Activated CD4-positive, alpha-beta T cell treated with anti-CD3 and anti-CD28 coated beads, Interleukin-2, amount 50 U/mL, for 24 hours (primary cell): ENCODE results near the gene GFAP.

Experiments
- DNase-seq, 2 donors: peaks; one replicate each; pipeline ENCODE4 v3.0.0-alpha.2; 2020; ENCODE audit warnings: low read depth in 1 of 2, low spot score in 1 of 2

Gene GFAP

DNA sequence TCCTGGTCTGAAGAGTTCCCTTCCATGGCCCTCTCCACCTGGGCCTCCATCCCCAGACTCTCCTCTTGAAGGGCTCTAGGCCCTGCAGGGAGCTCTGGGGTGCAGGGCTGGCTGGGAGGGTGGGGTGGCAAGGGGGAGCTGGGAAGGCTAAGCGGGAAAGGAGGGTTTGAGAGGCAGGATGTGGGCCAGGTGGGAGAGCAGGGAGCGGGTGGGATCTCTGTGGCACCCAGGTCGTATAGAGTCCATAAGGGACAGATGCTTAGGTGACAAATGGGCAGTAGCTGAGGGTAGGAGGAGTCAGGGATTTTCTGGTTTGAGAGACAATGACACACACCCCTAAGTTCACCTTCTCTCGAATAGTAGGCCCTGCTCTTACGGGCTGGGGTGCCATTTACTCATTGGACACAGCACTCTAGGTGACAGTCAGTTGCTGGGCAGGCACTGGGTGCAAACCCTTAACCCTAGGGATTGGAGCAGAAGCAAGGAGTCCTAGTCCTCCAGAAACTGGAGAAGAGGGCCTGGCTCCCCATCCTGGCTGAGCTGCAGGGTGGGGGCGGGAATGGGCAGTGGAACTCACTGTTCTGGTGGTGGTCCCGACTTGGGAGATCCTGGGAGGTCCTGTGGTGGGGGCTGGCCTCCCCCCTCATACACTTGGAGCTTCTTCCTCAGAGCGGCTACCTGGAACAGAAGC lies 16.9 kb upstream of the GFAP start:
- no peak for DNase-seq

GRCh38 chr17:44931376-44931775 lies 16.1 kb upstream of the GFAP start:
- DNase-seq, result no peak

DNA sequence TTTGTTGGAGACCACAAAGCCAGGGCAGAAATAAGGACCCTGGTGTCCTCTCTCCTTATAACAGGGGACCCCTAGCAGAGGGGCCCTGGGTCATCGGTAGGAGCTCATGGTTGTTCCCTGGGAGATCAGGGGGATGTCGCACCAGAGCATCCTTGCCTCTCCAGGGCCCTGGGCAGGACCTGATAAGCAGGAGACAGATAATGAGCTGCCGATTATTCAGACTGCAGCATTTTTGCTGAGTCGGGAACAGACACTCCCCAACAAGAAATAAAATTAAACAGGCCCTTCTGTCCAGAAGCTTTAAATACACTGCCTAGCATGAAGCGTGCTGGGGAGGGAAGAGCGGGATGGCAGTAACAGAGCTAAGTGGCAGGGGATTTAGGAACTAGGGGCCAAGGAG lies 15.4 kb upstream of the GFAP start:
- no peak for DNase-seq

DNA sequence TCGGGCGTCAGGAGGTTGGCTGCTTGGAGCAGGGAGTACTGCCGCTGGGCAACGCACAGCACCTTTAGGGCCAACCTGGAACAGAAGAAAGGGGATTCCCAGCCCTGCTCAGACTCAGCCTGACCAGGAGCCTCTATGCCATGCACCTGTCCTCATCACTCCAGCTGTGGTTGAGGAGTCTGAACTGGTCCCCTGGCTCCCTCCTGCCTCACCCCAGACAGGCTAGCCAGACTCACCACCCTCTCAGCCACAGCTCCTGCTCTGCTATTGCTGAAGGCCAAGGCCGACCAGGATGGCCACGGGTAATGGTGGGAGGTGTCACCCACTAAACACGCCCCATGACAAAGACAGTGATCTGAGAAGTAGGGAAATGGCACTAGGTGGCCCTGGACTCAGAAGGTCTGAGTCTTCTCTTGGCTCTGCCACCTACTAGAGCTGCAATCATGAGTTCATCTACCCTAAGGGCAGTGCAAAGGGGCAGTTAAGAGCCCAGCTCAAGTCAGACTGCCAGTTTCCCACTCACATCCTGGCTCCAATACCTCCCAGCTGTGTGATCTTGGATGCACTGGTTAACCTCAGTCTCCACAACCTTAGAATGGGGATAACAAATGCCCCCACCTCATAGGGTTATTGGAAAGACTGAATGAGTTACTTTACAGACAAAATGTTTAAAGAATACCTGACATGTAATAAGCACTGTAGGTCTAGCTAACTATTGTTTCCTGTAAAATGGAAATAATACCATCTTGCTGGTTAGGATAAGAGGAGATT lies 13.8 kb upstream of the GFAP start:
- no peak for DNase-seq

DNA sequence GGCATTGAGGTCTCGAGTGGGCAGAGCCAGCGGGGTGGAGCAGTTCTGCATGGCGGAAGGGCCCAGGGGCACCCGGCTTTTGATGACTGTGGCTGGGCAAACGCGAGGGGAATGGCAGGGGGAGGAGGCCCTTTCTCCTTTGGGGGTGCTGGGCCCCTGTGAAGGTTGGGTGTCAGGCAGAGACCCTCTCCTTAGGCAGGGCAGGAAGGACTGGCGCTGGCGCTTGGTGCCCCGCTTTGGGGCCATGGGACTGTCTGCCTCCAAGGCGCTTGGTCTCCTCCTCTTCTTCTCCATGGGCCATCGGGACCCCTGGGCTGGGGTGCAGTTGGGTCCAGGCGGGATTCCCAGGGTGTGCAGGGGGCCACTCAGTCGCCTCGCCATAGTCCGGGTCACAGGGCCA lies 12.8 kb upstream of the GFAP start:
- no peak for DNase-seq

DNA sequence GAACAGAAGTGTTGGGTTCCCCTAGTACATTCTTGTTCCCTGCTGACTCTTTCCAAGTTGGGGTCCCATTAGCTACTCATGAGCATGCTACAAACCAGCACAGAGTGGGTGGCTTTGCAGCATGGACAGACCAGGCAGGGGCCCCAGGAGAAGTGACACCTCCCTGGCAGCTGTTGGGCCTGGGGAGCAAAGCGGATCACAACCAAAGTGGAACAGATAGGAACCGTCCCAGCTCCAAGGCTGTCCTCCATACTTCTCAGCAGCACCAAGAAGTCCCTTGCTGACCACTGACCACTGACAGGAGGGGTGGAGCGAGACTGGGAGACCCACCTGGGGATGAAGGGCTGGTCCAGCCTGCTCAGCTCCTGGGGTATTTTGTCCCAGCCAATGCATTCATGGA lies 12.4 kb upstream of the GFAP start:
- DNase-seq, result no peak

- DNase-seq, result no peak
These were observed 11.7 kb upstream of the GFAP start for GRCh38 chr17:44926821-44927525.

- no peak for DNase-seq
These were observed 10.7 kb upstream of the GFAP start for GRCh38 chr17:44925731-44926697.

DNA sequence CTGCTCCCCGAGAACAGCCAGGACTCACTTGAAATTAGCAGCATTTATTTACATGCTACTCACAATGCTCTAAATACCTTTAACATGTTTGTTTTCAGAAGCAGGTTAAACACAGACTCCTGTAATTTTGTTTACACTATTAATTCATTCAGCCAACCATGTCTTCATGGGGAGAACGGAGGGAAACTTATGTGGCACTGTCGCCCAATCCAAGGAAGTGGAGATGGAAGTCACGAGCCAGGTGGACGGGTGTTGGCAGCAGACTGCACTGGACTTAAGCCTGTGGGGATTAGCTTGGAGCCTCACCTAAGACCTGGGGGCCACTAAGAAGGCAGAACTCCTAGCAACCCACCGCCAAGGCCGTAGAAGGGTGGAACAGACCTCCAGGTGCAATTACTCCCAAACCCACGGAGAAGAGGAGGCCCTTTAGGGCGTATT lies 8.8 kb upstream of the GFAP start:
- DNase-seq, result no peak

DNA sequence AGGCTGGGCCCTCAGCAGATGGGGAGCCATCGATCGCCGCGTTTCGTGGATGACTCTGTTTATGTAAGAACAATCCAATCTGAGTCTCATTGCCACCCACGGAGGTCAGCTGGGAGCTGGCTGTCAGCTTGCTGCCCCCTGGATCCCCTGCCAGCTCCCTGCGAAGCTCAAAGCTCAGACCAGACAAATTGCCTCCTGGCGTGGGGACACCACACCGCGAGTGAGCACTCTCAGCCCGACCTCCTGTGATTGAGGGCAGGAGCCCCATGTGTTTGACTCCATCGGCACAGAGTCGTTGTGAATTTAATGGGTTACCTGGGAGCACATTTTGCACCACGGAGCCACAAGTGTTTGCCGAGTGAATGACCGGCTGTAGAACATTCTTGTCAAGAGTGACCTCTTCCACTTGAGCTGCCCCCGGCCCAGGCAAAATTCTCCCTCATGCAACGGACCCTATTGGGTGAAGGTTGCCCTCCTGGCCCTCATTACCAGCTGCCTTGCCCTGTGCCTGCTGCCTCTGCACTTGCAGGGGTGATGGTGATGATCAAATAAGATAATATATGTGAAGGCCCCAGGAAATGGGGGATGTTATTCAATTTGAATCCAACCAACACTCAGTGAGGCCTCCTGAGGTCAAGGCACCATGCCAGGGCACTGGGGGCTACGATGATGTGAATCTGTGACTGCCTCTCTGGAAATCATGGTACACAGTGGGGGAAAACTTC lies 7.6 kb upstream of the GFAP start:
- no peak for DNase-seq

DNA sequence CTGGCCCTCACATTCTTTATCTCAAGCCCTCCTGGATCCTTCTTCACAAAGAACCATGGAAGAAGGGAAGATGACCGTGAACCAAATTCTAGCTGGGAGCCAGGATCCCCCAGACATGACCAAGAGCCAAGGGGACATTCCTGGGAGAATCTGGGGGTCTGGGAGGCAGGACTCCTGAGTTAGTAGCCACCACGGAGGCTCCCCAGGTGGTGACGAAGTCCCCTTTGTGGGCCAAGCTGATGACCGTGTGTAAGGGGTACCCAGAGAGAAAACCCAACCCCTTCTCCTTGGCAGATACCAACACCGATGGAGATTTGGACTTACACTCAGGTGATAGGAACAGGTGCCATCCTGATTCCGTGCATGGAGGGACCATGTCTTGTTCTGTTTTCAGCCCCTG lies 6.8 kb upstream of the GFAP start:
- no peak for DNase-seq

DNA sequence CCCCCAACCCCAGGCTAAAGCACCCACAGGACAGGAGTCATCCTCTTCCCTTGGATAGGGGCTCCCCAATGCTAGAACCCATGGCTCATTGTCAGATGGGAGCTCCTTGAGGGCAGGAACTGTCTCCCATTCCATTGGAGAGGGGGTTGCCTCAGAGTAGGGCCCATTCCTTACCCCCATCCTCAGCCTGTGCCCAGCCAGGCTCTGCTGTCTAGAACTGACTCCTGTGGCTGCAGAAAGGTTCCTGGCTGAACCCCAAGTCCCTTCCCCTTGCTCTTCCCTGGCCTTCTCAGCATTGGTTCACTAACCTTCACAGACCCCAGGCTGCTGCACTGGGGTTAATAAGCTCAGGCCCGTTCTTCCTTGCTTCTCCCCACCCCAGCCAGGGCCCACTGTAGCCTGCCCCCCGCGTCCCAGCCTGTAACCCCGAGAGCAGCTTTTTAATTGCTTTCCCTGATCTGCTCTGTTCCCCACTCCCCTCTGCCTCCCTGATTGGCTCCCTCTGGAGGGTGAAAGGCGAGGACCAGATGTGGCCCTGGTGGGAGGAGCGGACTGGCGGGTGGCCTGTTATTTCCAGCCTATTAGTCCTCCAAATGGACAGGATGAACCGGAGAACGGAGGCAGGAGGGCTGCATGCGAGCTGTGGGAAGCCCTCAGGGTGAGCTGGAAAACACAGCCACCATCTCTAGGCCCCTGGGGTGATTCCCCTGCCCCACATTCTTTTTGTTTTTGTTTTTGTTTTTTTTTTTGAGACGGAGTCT lies 6.0 kb upstream of the GFAP start:
- DNase-seq, result no peak

DNA sequence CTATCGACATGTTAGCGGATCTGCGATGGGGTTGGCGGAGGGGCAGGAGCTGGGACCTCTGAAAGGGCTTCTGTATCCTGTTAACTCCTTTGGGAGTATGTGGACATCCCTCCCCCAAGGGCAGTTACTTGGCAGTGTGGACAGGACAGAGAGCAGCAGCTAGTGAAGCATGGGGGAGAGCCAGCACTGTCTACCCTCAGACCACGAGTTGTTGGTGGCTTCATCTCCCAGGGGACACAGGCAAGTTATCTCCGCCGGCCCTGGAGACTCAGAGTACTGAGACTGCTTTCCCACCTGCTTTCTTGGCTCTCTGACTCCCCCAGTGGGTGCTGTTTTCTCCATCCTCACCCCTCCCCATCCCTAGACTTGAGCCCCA lies 5.3 kb upstream of the GFAP start:
- no peak for DNase-seq

GRCh38 chr17:44919885-44920564 lies 4.7 kb upstream of the GFAP start:
- DNase-seq, result peak; percentile 18 to 30

DNA sequence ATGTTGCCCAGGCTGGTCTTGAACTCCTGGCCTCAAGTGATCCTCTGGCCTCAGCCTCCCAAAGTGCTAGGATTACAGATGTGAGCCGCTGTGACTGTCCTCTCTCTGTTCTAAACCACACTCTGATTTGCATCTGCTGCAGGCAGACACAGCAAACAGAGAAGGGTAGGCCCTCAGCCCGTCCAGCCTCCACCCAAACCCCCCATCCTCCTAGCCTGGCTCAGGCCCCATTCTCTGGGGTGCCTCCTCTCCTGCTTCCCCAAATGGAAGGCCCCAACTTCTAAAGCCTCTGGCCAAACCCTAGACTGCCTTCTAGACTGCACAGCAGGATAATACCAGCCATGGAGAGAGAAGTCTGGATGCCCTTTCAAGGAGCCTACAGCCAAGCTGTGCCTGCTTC lies 4.1 kb upstream of the GFAP start:
- no peak for DNase-seq

DNA sequence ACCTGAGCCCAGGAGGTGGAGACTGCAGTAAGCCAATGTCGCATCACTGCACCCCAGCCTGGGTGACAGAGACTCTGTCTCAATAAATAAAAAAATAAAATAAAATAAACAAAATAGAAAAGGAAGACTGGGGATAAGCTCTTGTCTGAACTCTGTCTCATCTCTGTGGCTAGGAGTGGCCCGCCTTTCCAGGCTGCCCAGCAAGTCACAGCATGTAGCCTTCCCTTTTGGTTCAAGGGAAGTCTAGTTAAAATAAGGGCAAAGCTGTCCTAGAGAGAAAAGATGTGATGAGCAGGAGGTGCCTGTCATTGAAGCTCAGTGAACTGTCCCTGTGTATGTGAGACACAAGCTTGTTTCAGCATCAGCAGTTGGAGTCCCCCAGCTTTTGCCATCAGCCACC lies 2.7 kb upstream of the GFAP start:
- DNase-seq, result no peak

- DNase-seq, result no peak
These were observed 2.2 kb upstream of the GFAP start for GRCh38 chr17:44917456-44917855.

GRCh38 chr17:44916781-44917241 lies 1.5 kb upstream of the GFAP start:
- no peak for DNase-seq
